Stimulated activated CD8-positive, alpha-beta memory T cell treated with anti-CD3 and anti-CD28 coated beads, Interleukin-15, amount 100 ng/mL, for 48 hours (primary cell): ENCODE measurements around the gene CST7.

Experiments used
- DNase-seq, 2 donors: peaks; one replicate each; pipeline ENCODE4 v3.0.0-alpha.2; 2020; ENCODE audit warnings: low read depth in 2 of 2

CST7 gene

DNA sequence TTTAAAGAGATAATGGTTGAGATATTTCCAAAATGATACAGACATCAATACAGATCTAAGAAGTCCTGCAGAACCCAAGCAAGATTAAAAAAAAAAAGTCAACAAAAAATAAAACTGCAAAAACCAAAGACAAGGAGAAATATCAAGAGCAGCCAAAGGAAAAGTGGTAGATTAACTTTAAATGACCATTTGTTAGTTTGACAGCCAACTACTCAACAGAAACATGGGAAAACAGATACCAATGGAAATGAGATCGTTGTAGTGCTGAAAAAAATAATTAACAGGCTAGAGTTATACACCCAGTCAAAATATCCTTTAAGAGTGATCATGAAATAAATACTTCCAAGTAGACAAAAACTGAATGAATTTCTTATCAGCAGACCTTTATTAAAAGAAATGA, 53.9 kb downstream of the CST7 start:
- DNase-seq, result no peak

DNA sequence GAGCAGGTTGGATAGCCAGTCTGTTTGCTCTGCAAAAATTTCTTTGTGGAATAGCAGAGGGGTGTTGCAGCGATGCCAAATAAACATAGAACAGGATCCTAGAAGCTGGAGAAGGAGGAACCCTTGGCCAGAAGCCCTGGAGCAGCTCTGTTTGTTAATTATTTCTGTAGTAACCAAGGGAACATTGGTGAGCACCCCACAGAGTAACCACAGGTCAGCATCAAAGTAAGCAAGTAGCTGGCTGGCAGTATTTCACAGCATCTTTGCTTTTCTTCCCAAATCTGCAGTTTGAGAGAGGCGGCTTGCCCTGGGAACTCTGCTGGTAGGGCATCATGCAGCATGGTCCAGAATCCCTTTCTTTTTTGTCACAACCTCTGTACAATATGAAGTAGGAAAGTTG, 56.2 kb downstream of the CST7 start:
- no peak for DNase-seq

DNA sequence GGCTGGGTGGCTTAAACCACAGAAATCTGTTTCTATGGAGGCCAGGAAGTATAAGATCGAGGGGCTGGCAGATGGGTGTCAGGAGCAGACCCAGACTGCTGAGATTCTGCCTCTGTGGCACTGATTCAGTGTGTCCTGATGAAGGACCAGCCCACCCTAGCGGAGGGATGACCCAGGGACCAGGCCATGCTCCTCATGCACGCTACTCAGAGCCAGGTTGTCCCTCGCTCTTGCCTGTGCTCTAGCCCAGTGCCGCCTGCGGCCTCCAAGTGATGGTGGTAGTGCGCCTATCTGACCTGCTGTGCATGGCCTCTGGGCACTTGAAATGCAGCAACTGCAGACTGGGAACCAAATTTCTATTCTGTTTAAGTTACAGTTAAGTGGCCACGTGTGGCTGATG, 56.6 kb downstream of the CST7 start:
- no peak for DNase-seq

DNA sequence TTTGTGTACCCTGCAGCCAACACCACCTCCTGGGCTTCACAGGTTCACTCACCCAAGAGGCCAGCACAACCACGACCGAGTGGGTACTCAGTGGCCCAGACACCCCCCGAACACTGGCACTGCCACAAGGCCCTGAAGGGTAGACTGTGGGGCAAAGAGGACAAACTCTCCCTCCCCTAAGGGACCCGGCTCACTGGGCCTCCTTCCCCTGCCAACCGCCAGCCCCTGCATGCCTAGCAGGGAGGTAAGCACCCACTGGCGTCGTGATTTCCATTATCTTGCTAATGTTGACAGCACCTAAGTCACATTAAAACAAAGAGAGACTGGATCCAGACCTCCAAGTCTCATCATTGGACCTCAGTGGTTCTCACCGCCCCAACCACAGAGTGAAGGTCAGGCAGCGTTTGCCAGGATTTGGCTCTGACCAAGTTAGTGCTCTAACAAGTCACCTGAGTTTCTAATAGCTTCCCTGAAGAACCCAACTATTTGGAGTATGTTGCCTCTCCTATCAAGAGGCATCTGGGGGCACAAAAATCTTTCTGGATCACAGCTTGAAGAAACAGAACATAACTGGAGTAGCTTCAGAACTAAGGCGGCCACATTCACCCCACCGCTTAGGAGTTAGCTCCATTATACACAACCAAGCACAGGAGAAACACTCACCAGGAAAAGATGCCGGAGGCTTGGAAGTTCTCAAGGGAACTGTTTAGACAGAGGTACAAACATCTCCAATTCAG, 57.5 kb downstream of the CST7 start:
- no peak for DNase-seq

- no peak for DNase-seq
Observed at GRCh38 chr20:25007491-25008305, 58.6 kb downstream of the CST7 start.

DNA sequence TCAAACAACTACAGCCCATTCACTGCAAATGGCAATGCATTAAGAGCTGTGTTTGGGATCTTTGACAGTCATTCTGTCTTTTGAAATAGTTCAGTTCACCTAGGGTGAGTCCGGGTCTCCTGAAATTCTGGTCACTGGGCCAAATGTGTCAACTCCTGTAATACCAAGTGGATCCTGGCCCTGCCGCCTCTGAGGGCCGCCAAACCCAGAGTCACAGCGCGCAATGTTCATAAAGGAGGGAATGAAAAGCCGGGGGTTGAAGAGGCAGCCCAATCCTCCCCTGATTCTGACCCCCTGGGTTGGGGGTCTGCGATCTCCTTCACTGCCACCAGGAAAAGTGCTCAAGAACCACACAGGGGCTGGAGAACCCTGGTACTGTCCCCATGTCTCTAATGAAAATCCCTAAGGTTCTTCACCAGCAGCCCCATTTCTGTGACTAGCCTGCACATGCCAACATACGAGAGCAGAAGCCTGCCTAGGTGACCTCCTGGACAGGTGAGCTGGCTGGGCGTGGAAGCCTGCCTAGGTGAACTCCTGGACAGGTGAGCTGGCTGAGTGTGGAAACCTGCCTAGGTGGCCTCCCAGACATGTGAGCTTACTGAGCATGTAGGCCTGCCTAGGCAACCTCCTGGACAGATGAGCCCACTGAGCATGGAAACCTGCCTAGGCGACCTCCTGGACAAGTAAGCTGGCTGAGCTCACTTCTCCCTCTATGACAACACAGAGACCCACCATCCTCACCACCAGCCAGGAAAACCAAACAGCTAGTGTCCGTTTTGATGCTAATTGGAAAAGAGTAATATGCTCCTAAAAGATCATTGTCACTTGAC, 59.5 kb downstream of the CST7 start:
- no peak for DNase-seq
